HG02759 (cell line): ENCODE data around the gene ZDHHC7.
"Not testable (repeated sequence)": the region's sequence is repeated elsewhere in the genome, so short reads cannot be mapped to it uniquely, and the experiment has no call there.

Experiments used
- ATAC-seq: cut with Tn5 transposase; IDR thresholded peaks from one replicate; pipeline ENCODE4 v1.9.1; 2021; ENCODE audit warnings: mild to moderate bottlenecking, moderate library complexity; ENCODE audit not compliant: unreplicated experiment

ZDHHC7 gene

GRCh38 chr16:84947022-84947421 lies 64.3 kb downstream of the ZDHHC7 start:
- ATAC-seq = no peak

- ATAC-seq = no peak
Measured at GRCh38 chr16:84943620-84944019, 67.7 kb downstream of the ZDHHC7 start.

- ATAC-seq = no peak
Measured at GRCh38 chr16:84942786-84943185, 68.5 kb downstream of the ZDHHC7 start.

- no peak for ATAC-seq
Measured at GRCh38 chr16:84941921-84942320, 69.4 kb downstream of the ZDHHC7 start.

- ATAC-seq = no peak
Measured at GRCh38 chr16:84940670-84941551, 70.4 kb downstream of the ZDHHC7 start.

- not testable (repeated sequence) for ATAC-seq
Measured at GRCh38 chr16:84938616-84939015, 72.7 kb downstream of the ZDHHC7 start.

- ATAC-seq = no peak
Measured at GRCh38 chr16:84937196-84938005, 73.9 kb downstream of the ZDHHC7 start.

- no peak for ATAC-seq
Measured at GRCh38 chr16:84933774-84934631, 77.3 kb downstream of the ZDHHC7 start.

- no peak for ATAC-seq
Measured at GRCh38 chr16:84932681-84933080, 78.7 kb downstream of the ZDHHC7 start.

GRCh38 chr16:84931506-84931905 lies 79.8 kb downstream of the ZDHHC7 start:
- no peak for ATAC-seq

GRCh38 chr16:84931107-84931494 lies 80.2 kb downstream of the ZDHHC7 start:
- ATAC-seq = no peak

- ATAC-seq = no peak
Measured at GRCh38 chr16:84930298-84931106, 80.8 kb downstream of the ZDHHC7 start.

GRCh38 chr16:84929421-84930297 lies 81.7 kb downstream of the ZDHHC7 start:
- ATAC-seq = no peak

- ATAC-seq = no peak
Measured at GRCh38 chr16:84928679-84929420, 82.5 kb downstream of the ZDHHC7 start.

GRCh38 chr16:84927621-84928591 lies 83.4 kb downstream of the ZDHHC7 start:
- ATAC-seq = no peak

GRCh38 chr16:84926462-84926861 lies 84.9 kb downstream of the ZDHHC7 start:
- no peak for ATAC-seq

- no peak for ATAC-seq
Measured at GRCh38 chr16:84925773-84926372, 85.5 kb downstream of the ZDHHC7 start.
